H1 (cell line): ENCODE data around the gene SLC1A5. TPM values are rescaled to one million over a fixed set of nuclear protein-coding genes. Genes with fewer than 3 reads are reported as not detected.

Experiments used
- CTCF ChIA-PET: fragments of 300-600 bp; sonication (Branson Sonifier 250); formaldehyde crosslinking; loops from one replicate; lab custom pipeline; 2021; ENCODE audit not compliant: partially characterized antibody; lab: Charles Lee
- POLR2A ChIA-PET: fragments of 300-600 bp; sonication (Branson Sonifier 250); formaldehyde crosslinking; loops from one replicate; lab custom pipeline; 2021; ENCODE audit warnings: inconsistent platforms; ENCODE audit not compliant: partially characterized antibody; lab: Charles Lee
- DNase-seq, 2 experiments: peaks; one replicate each; pipeline versions ENCODE4 v3.0.0 to v3.0.0-alpha.2; 2010 to 2022; ENCODE audit warnings: low spot score in 2 of 2, low read depth in 1 of 2, mixed read lengths in 1 of 2
- FAIRE-seq: peaks from 2 replicates; lab custom pipeline; 2011; peaks lifted over from hg19 to GRCh38; lab: Jason Lieb, UNC
- H2AFZ ChIP-seq: 2 replicates; pipeline ENCODE4 v1.8.1; 2012; ENCODE audit warnings: low read length, inconsistent platforms
- H2AK5ac ChIP-seq: 2 replicates; pipeline ENCODE4 v1.6.1; 2013; ENCODE audit warnings: low read depth, low read length
- H2BK120ac ChIP-seq: replicated peaks from 2 replicates; pipeline ENCODE3; 2013; ENCODE audit warnings: low read depth, low read length, inconsistent platforms
- H2BK12ac ChIP-seq: 2 replicates; pipeline ENCODE4 v1.6.1; 2013; ENCODE audit warnings: low read depth, low read length
- H2BK15ac ChIP-seq: 2 replicates; pipeline ENCODE4 v1.6.1; 2013; ENCODE audit warnings: low read length
- H2BK20ac ChIP-seq: 2 replicates; pipeline ENCODE4 v1.6.1; 2013; ENCODE audit warnings: low read length
- H2BK5ac ChIP-seq: 2 replicates; pipeline ENCODE4 v1.6.1; 2013; ENCODE audit warnings: low read depth, low read length
- H3K14ac ChIP-seq: 2 replicates; pipeline ENCODE4 v1.6.1; 2013; ENCODE audit warnings: inconsistent platforms; ENCODE audit not compliant: insufficient read length
- H3K18ac ChIP-seq: 2 replicates; pipeline ENCODE4 v1.6.1; 2013; ENCODE audit warnings: low read length; ENCODE audit errors: extremely low read depth
- H3K23ac ChIP-seq: 2 replicates; pipeline ENCODE4 v1.6.1; 2013; ENCODE audit warnings: inconsistent platforms; ENCODE audit not compliant: insufficient read length
- H3K23me2 ChIP-seq: 2 replicates; pipeline ENCODE4 v1.6.1; 2013; ENCODE audit warnings: low read depth, low read length
- H3K27ac ChIP-seq: 2 replicates; pipeline ENCODE4 v1.6.1; 2011; ENCODE audit warnings: low read depth, low read length, inconsistent platforms
- H3K27me3 ChIP-seq, 4 experiments: replicated peaks in 1 of 4; 1 replicate in 1 of 4; 2 replicates in 3 of 4; pipeline versions ENCODE4 v1.6.1 to v1.8.1; 2011 to 2013; ENCODE audit warnings: low read length in 3 of 4, mild to moderate bottlenecking in 3 of 4, inconsistent platforms in 2 of 4, mixed read lengths in 2 of 4, moderate library complexity in 1 of 4; ENCODE audit not compliant: control insufficient read depth in 3 of 4, insufficient read depth in 3 of 4; ENCODE audit errors: extremely low read depth in 1 of 4
- H3K36me3 ChIP-seq, 4 experiments: 2 replicates each; pipeline versions ENCODE4 v1.6.1 to v1.8.1; 2011 to 2013; ENCODE audit warnings: mild to moderate bottlenecking in 4 of 4, low read length in 3 of 4, moderate library complexity in 2 of 4, control low read depth in 1 of 4, inconsistent platforms in 1 of 4; ENCODE audit not compliant: insufficient read depth in 4 of 4, control insufficient read depth in 2 of 4
- H3K4ac ChIP-seq: replicated peaks from 2 replicates; pipeline ENCODE3; 2013; ENCODE audit warnings: low read length, low read depth, mixed read lengths, inconsistent platforms; ENCODE audit not compliant: insufficient read length
- H3K4me1 ChIP-seq, 4 experiments: replicated peaks in 1 of 4; 1 replicate in 1 of 4; 2 replicates in 3 of 4; pipeline versions ENCODE4 v1.6.1 to v1.8.1; 2011 to 2013; ENCODE audit warnings: low read length in 3 of 4, inconsistent platforms in 2 of 4, mixed read lengths in 1 of 4; ENCODE audit not compliant: insufficient read depth in 4 of 4, control insufficient read depth in 3 of 4
- H3K4me2 ChIP-seq, 2 experiments: 2 replicates each; pipeline versions ENCODE4 v1.6.1 to v1.8.1; 2011 to 2013; ENCODE audit warnings: low read depth in 2 of 2, low read length in 2 of 2, control low read depth in 1 of 2, inconsistent platforms in 1 of 2, mild to moderate bottlenecking in 1 of 2; ENCODE audit not compliant: insufficient read depth in 1 of 2
- H3K4me3 ChIP-seq, 4 experiments: fragments of 200-600, 300-600 bp in 1 of 4; sonication (generic), shearing (Covaris generic), sonication (Bioruptor Twin) in 1 of 4; 2 replicates each; pipeline versions ENCODE4 v1.5.1 to v1.8.1; 2011 to 2016; ENCODE audit warnings: low read length in 4 of 4, low read depth in 3 of 4, control low read depth in 2 of 4, inconsistent platforms in 2 of 4, mild to moderate bottlenecking in 2 of 4, mixed read lengths in 1 of 4, moderate library complexity in 1 of 4; ENCODE audit not compliant: insufficient read depth in 2 of 4; ENCODE audit errors: extremely low read depth in 1 of 4
- H3K56ac ChIP-seq: replicated peaks from 2 replicates; pipeline ENCODE3; 2013; ENCODE audit warnings: low read depth, mild to moderate bottlenecking, mixed read lengths, low read length, inconsistent platforms; ENCODE audit not compliant: insufficient read length
- H3K79me1 ChIP-seq: 2 replicates; pipeline ENCODE4 v1.6.1; 2013; ENCODE audit warnings: low read depth, low read length, control low read depth
- H3K79me2 ChIP-seq, 2 experiments: 2 replicates each; pipeline versions ENCODE4 v1.6.1 to v1.8.1; 2012 to 2013; ENCODE audit warnings: low read length in 2 of 2, mild to moderate bottlenecking in 2 of 2, inconsistent platforms in 1 of 2; ENCODE audit not compliant: insufficient read depth in 2 of 2, control insufficient read depth in 1 of 2
- H3K9ac ChIP-seq, 4 experiments: replicated peaks in 1 of 4; 1 replicate in 1 of 4; 2 replicates in 3 of 4; pipeline versions ENCODE4 v1.6.1 to v1.8.1; 2011 to 2013; ENCODE audit warnings: low read depth in 3 of 4, low read length in 3 of 4, control low read depth in 2 of 4, mild to moderate bottlenecking in 2 of 4, moderate library complexity in 2 of 4, inconsistent platforms in 1 of 4; ENCODE audit errors: extremely low read depth in 1 of 4
- H3K9me3 ChIP-seq, 2 experiments: 2 replicates each; pipeline versions ENCODE4 v1.6.1 to v1.8.1; 2012 to 2013; ENCODE audit warnings: mild to moderate bottlenecking in 2 of 2, moderate library complexity in 2 of 2, control low read depth in 1 of 2, inconsistent platforms in 1 of 2, low read depth in 1 of 2, low read length in 1 of 2, mixed read lengths in 1 of 2; ENCODE audit not compliant: insufficient read depth in 2 of 2
- H4K20me1 ChIP-seq, 2 experiments: replicated peaks in 1 of 2; 2 replicates each; pipeline versions ENCODE3 to v1.8.1; 2011 to 2013; ENCODE audit warnings: inconsistent platforms in 2 of 2, low read length in 2 of 2, mild to moderate bottlenecking in 1 of 2; ENCODE audit not compliant: insufficient read depth in 2 of 2, control insufficient read depth in 1 of 2
- H4K5ac ChIP-seq: 2 replicates; pipeline ENCODE4 v1.6.1; 2013; ENCODE audit warnings: low read length, low read depth, mixed read lengths, inconsistent platforms; ENCODE audit not compliant: insufficient read length
- H4K8ac ChIP-seq: 2 replicates; pipeline ENCODE4 v1.8.0; 2013; ENCODE audit warnings: mild to moderate bottlenecking, moderate library complexity, low read length, inconsistent platforms; ENCODE audit not compliant: insufficient read depth; ENCODE audit errors: extremely low read depth
- H4K91ac ChIP-seq: replicated peaks from 2 replicates; pipeline ENCODE3; 2013; ENCODE audit warnings: low read length, mixed read lengths, inconsistent platforms; ENCODE audit not compliant: insufficient read length
- BRCA1 ChIP-seq: IDR thresholded peaks from 2 replicates; pipeline ENCODE4 v1.6.1; 2012; ENCODE audit warnings: low read depth, low read length, improper control_type of control experiment
- CEBPB ChIP-seq: IDR thresholded peaks from 2 replicates; pipeline ENCODE4 v1.6.1; 2012; ENCODE audit warnings: low read depth, low read length
- EP300 ChIP-seq, 2 experiments: IDR thresholded peaks; 1 replicate in 1 of 2; 2 replicates in 1 of 2; pipeline ENCODE4 v1.6.1; 2011 to 2012; ENCODE audit warnings: low read depth in 2 of 2, low read length in 2 of 2, mild to moderate bottlenecking in 2 of 2, borderline replicate concordance in 1 of 2, inconsistent platforms in 1 of 2, moderate library complexity in 1 of 2
- GABPA ChIP-seq: IDR thresholded peaks from 2 replicates; pipeline ENCODE4 v1.6.1; 2011; ENCODE audit warnings: mild to moderate bottlenecking, low read length, moderate library complexity, borderline replicate concordance; ENCODE audit not compliant: insufficient read depth
- JUND ChIP-seq: IDR thresholded peaks from 2 replicates; pipeline ENCODE4 v1.6.1; 2011; ENCODE audit warnings: mild to moderate bottlenecking, improper control_type of control experiment, low read length
- KDM1A ChIP-seq: fragments of 200-600, 300-600 bp; sonication (generic); IDR thresholded peaks from 2 replicates; pipeline ENCODE4 v1.7.1; 2016; ENCODE audit warnings: mild to moderate bottlenecking, low read length, borderline replicate concordance
- KDM5A ChIP-seq: fragments of 200-600 bp; IDR thresholded peaks from 2 replicates; pipeline ENCODE4 v1.7.1; 2012; ENCODE audit warnings: mild to moderate bottlenecking, low read length, inconsistent platforms, mixed read lengths
- RAD21 ChIP-seq, 2 experiments: IDR thresholded peaks in 1 of 2; conservative IDR thresholded peaks in 1 of 2; 2 replicates each; pipeline ENCODE4 v1.6.1; 2011; ENCODE audit warnings: low read depth in 2 of 2, low read length in 2 of 2, improper control_type of control experiment in 1 of 2, inconsistent platforms in 1 of 2, mild to moderate bottlenecking in 1 of 2, moderate library complexity in 1 of 2
- YY1 ChIP-seq: IDR thresholded peaks from 2 replicates; pipeline ENCODE4 v1.6.1; 2011; ENCODE audit warnings: low read depth, mild to moderate bottlenecking, low read length
- WGBS, 2 experiments: shearing (Covaris generic) in 1 of 2; methylation state at CpG; one replicate each; pipeline versions ENCODE4 v1.1.6 to v1.1.7; 2013 to 2015; ENCODE audit warnings: low lambda C conversion rate in 2 of 2, mixed read lengths in 2 of 2, inconsistent platforms in 1 of 2, low coverage in 1 of 2, missing lambda C conversion rate in 1 of 2; ENCODE audit not compliant: insufficient replicate concordance in 2 of 2, insufficient coverage in 1 of 2, insufficient read length in 1 of 2; ENCODE audit errors: extremely low coverage in 1 of 2, missing lambda C conversion rate in 1 of 2; 5-methylcytosine and 5-hydroxymethylcytosine counted together
- polyA plus RNA-seq, 7 experiments: library from polyadenylated mRNA; depleted of rRNA in 3 of 7; stranded (reverse) in 5 of 7; unstranded in 2 of 7; fragments of >200 nt in 5 of 7; fragments of 200-250 nt in 2 of 7; gene quantifications; 1 replicate in 5 of 7; 2 replicates in 1 of 7; 4 replicates in 1 of 7; pipeline versions ENCODE4 v1.2.1 to v1.2.3, GENCODE V29; 2011 to 2013; ENCODE audit warnings: missing spikeins in 2 of 7, mixed read lengths in 2 of 7
- total RNA-seq: library from RNA; stranded (reverse); fragmentation: NEBNext Ultra II Directional; extraction: Animal tissue kit (Norgen Biotek cat#: 25700); gene quantifications from 2 replicates; pipeline ENCODE4 v1.2.1, GENCODE V29; 2021

SLC1A5 gene
- total and polyA plus RNA-seq, 2 of the 8 experiments (the other 6 are each of a cell fraction or from before 2014, with no cell fraction given), result 291 to 351 TPM

- FAIRE-seq (peak; percentile 45), DNase-seq (peak in 1 of 2 experiments; percentile 84)
- no peak overlapping the region for H4K5ac ChIP-seq
- H3K9ac ChIP-seq, result no peak overlapping the region
- H4K20me1 ChIP-seq, result peaks cover 0 to 2% of the 10 kb centered on the region in 2 experiments
- H3K23ac ChIP-seq, result no peak overlapping the region
- H3K27me3 ChIP-seq, result no peaks in the 10 kb centered on the region
- 64% methylated on average over 18 of the region's 18 CpGs; no CpG with 5 or more reads in 1 of the 2 experiments for WGBS, 2 experiments
- H3K36me3 ChIP-seq, result no peaks in the 10 kb centered on the region
- H3K79me1 ChIP-seq, result no peaks in the 10 kb centered on the region
- ChIA-PET POLR2A (interaction anchor here (0.6 to 18.6 kb wide), 9 partner anchors 10 to 792 kb away, joined by 3 to 333 read pairs (median 4); partner anchors contain the start of genes AP2S1 and SLC1A5), CTCF (interaction anchor here (0.6 to 12.0 kb wide), 35 partner anchors 10 to 239 kb away, joined by 3 to 176 read pairs (median 5); partner anchors contain the start of gene SLC1A5)
- no peak overlapping the region for H2BK5ac ChIP-seq
- no peak overlapping the region for H3K4ac ChIP-seq
- no peak overlapping the region for H2AFZ ChIP-seq
- H2BK120ac ChIP-seq, result no peak overlapping the region
- H2AK5ac ChIP-seq, result no peak overlapping the region
- no peaks in the 10 kb centered on the region for H3K4me1 ChIP-seq
- H3K56ac ChIP-seq, result no peak overlapping the region
- H3K4me2 ChIP-seq, result no peak overlapping the region
- no peak overlapping the region for H4K91ac ChIP-seq
- H3K23me2 ChIP-seq, result no peaks in the 10 kb centered on the region
- H2BK20ac ChIP-seq, result no peak overlapping the region
- no peak overlapping the region for H2BK15ac ChIP-seq
- H3K4me3 ChIP-seq, result no peak overlapping the region
- no peak overlapping the region for H3K27ac ChIP-seq
- no peaks in the 10 kb centered on the region for H3K9me3 ChIP-seq
- H3K18ac ChIP-seq, result no peak overlapping the region
- no peak overlapping the region for H2BK12ac ChIP-seq
- no peak overlapping the region for H3K14ac ChIP-seq
- 0 out of 2 replicates have a peak overlapping the region, but pooled peaks have one; percentile 28 for H4K8ac ChIP-seq
- no peaks in the 10 kb centered on the region for H3K79me2 ChIP-seq
- no peak for TF ChIP-seq BRCA1
- peak; percentile 94 for TF ChIP-seq YY1
- no peak for TF ChIP-seq JUND
- 0 out of 2 replicates have a peak, but pooled peaks have one; percentile 5 for TF ChIP-seq CEBPB
- TF ChIP-seq GABPA, result peak; percentile 49; the same call in 1 of the 2 replicates
- TF ChIP-seq EP300 (IDR thresholded peaks at IDR 0.05; ENCODE audit: borderline replicate concordance in 1 of 2, low read depth in 2 of 2, low read length in 2 of 2), result peak in 1 of 2 experiments; percentile 24; a peak in 1 of 3 replicates
- TF ChIP-seq KDM5A, result no peak
- peak; percentile 87 for TF ChIP-seq KDM1A
- TF ChIP-seq RAD21 (IDR thresholded peaks at IDR 0.05 in 1 of 2, conservative IDR thresholded peaks at IDR 0.05 in 1 of 2; ENCODE audit: low read depth in 2 of 2, low read length in 2 of 2), result peak; percentile 51 to 67
Observed at GRCh38 chr19:46766569-46767317, 21.7 kb downstream of the SLC1A5 start.
